Measurements from ENCODE around the gene MAEL.

Gene MAEL

GRCh38 chr1:166948856-166949350 is 40.2 kb upstream of the MAEL start:
- Histone ChIP-seq H3K4me2 (ENCODE audit: low read length) (no peak overlapping the region), H3K4me1 (no peaks in the 10 kb centered on the region), H3K27me3 (ENCODE audit: control insufficient read depth, insufficient read depth, low read length) (no peaks in the 10 kb centered on the region)

GRCh38 chr1:166950156-166950555 is 38.9 kb upstream of the MAEL start:
- Histone ChIP-seq H3K4me1 (no peaks in the 10 kb centered on the region), H3K79me2 (no peaks in the 10 kb centered on the region), H3K27me3 (ENCODE audit: control insufficient read depth, insufficient read depth, low read length) (no peaks in the 10 kb centered on the region), H2AFZ (no peak overlapping the region), H3K27ac (no peak overlapping the region), H3K9me3 (ENCODE audit: control insufficient read depth, low read length) (no peaks in the 10 kb centered on the region), H3K4me3 (ENCODE audit: low read depth, low read length) (no peak overlapping the region), H3K9ac (no peak overlapping the region), H3K36me3 (ENCODE audit: control insufficient read depth, insufficient read depth, low read length) (no peaks in the 10 kb centered on the region), H3K4me2 (ENCODE audit: low read length) (no peak overlapping the region)
- TF ChIP-seq CTCF (IDR thresholded peaks at IDR 0.05): no peak

More at GRCh38 chr1:166948856-166949350, 40.2 kb upstream of the MAEL start:
- H3K9me3 ChIP-seq (ENCODE audit: control insufficient read depth, low read length): no peaks in the 10 kb centered on the region
- H3K36me3 ChIP-seq (ENCODE audit: control insufficient read depth, insufficient read depth, low read length): no peaks in the 10 kb centered on the region
- no peak for TF ChIP-seq CTCF (IDR thresholded peaks at IDR 0.05)
- no peak overlapping the region for H3K27ac ChIP-seq
- H3K9ac ChIP-seq: no peak overlapping the region
- no peak overlapping the region for H2AFZ ChIP-seq
- no peak overlapping the region for H3K4me3 ChIP-seq (ENCODE audit: low read depth, low read length)
- no peaks in the 10 kb centered on the region for H3K79me2 ChIP-seq

GRCh38 chr1:166951050-166951449 is 38.0 kb upstream of the MAEL start:
- no peak overlapping the region for H3K4me3 ChIP-seq (ENCODE audit: low read depth, low read length)
- H3K4me2 ChIP-seq (ENCODE audit: low read length): no peak overlapping the region
- H3K9ac ChIP-seq: no peak overlapping the region
- no peaks in the 10 kb centered on the region for H3K36me3 ChIP-seq (ENCODE audit: control insufficient read depth, insufficient read depth, low read length)
- TF ChIP-seq CTCF (IDR thresholded peaks at IDR 0.05): no peak
- H3K79me2 ChIP-seq: no peaks in the 10 kb centered on the region
- no peak overlapping the region for H2AFZ ChIP-seq
- no peak overlapping the region for H3K27ac ChIP-seq
- H3K27me3 ChIP-seq (ENCODE audit: control insufficient read depth, insufficient read depth, low read length): no peaks in the 10 kb centered on the region
- H3K9me3 ChIP-seq (ENCODE audit: control insufficient read depth, low read length): no peaks in the 10 kb centered on the region
- no peaks in the 10 kb centered on the region for H3K4me1 ChIP-seq

- no peaks in the 10 kb centered on the region for H3K36me3 ChIP-seq (ENCODE audit: control insufficient read depth, insufficient read depth, low read length)
- H3K4me3 ChIP-seq (ENCODE audit: low read depth, low read length): no peak overlapping the region
- no peak overlapping the region for H3K4me2 ChIP-seq (ENCODE audit: low read length)
- H3K4me1 ChIP-seq: no peaks in the 10 kb centered on the region
- H3K9me3 ChIP-seq (ENCODE audit: control insufficient read depth, low read length): no peaks in the 10 kb centered on the region
- no peaks in the 10 kb centered on the region for H3K79me2 ChIP-seq
- H3K27me3 ChIP-seq (ENCODE audit: control insufficient read depth, insufficient read depth, low read length): no peaks in the 10 kb centered on the region
- H2AFZ ChIP-seq: no peak overlapping the region
- no peak for TF ChIP-seq CTCF (IDR thresholded peaks at IDR 0.05)
- H3K27ac ChIP-seq: no peak overlapping the region
- H3K9ac ChIP-seq: no peak overlapping the region
Observed at GRCh38 chr1:166952002-166952746, 36.9 kb upstream of the MAEL start.

GRCh38 chr1:166953491-166953890 is 35.6 kb upstream of the MAEL start:
- Histone ChIP-seq H3K27me3 (ENCODE audit: control insufficient read depth, insufficient read depth, low read length) (no peaks in the 10 kb centered on the region), H3K4me3 (ENCODE audit: low read depth, low read length) (no peak overlapping the region), H3K79me2 (no peaks in the 10 kb centered on the region), H3K27ac (no peak overlapping the region), H3K36me3 (ENCODE audit: control insufficient read depth, insufficient read depth, low read length) (no peaks in the 10 kb centered on the region), H3K9me3 (ENCODE audit: control insufficient read depth, low read length) (no peaks in the 10 kb centered on the region), H3K9ac (no peak overlapping the region), H2AFZ (no peak overlapping the region), H3K4me1 (no peaks in the 10 kb centered on the region), H3K4me2 (ENCODE audit: low read length) (no peak overlapping the region)
- TF ChIP-seq CTCF (IDR thresholded peaks at IDR 0.05): no peak

All from parathyroid adenoma (tissue), 2 donors.